Activated T-cell treated with anti-CD3 and anti-CD28 coated beads, Interleukin-2, amount 50 U/mL, for 1 hour (primary cell): Measurements from ENCODE around the gene AQP6.

Experiments
- DNase-seq: peaks from one replicate; pipeline ENCODE4 v3.0.0-alpha.2; 2020

Gene AQP6, protein sequence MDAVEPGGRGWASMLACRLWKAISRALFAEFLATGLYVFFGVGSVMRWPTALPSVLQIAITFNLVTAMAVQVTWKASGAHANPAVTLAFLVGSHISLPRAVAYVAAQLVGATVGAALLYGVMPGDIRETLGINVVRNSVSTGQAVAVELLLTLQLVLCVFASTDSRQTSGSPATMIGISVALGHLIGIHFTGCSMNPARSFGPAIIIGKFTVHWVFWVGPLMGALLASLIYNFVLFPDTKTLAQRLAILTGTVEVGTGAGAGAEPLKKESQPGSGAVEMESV

DNA sequence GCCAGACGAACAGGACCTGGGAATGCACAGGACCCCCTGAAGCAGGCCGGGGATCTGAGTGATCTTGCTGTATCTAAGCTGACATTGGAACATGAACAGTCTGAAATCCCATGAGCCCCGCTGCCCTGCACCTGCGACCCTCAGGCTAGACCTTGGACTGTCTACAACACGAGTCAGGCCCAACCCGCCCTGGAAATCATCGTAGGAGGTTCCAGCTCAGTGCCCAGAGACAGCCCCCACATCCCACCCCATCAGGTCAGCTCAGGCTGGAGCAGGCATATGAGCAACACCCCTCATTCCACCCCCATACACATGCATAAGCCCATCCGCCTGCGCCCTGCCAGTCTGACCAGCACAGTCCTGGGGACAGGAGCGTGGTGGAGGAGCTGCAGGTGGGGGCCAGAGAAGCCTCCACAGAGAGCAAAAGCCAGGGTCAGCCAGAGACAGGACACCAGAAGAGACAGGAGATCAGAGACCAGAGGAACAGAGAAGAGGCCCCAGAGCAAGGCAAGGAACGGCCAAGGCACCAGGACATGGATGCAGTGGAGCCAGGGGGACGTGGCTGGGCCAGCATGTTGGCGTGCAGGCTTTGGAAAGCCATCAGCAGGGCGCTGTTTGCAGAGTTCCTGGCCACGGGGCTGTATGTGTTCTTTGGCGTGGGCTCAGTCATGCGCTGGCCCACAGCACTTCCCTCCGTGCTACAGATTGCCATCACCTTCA, at the start of gene AQP6:
Gene AQP6 (plus strand): TSS at position 307 of the 720 bp plus-strand sequence. CDS start 227 bp downstream, at position 534.
- no peak for DNase-seq

DNA sequence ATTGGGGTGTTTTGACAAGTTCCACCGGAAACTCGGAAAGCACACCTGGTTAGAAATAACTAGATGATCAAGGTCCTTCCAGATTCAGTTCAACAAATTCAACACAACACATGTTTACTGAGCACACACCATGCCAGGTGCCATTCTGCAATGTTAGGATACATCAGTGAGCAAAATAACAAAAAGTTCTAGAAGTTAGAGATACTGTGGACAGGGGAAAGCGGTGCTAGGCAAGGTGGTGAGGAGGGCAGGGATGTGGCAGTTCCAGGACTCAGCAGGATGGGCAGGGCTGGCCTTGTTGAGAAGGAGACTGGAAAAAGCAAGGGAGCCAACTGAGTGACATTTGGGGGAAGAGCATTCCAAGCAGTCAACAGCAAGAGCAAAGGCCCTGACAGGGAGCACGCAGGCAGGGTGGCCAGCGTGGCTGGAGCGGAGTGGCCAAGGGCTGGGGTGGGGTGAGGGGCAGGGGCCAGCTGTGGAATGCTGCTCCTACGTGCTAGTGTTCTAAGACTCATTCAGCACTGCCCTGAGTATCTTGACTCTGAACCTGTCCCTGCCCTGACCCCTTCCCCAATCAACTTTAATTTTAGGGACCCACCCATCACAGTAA, 49.6 kb upstream of the AQP6 start:
- no peak for DNase-seq

DNA sequence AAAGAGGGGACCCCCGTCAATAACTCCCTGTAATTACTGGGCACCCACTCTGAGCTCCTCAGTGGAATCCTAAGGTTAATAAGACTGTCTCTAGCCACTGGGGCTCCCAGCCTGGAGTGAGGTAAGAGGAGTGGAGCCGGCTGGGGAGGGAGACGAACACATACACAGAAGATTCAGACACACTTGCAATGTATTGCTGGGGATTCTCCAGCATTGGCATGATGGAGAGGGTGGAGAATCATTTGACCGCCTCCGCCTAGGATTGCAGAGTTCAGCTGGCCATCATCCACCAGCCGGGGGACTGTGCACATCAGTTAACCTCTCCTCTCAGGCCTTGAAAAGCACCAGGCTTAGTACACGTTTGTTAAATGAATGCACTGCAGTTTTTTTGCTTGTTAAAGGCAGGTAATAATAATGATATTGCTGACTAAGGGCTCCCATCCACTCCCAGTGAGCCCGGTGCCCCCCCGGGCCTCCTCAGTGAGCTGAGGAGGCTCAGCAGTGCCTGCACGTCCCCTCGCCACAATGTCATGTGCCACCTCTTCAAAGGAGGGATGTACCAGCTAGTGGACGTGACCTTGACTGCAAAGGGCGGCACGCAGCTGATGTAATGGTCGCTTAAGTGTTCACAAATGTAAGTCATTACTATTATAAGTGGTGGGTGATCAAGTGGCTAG, 48.7 kb upstream of the AQP6 start:
- DNase-seq = no peak

DNA sequence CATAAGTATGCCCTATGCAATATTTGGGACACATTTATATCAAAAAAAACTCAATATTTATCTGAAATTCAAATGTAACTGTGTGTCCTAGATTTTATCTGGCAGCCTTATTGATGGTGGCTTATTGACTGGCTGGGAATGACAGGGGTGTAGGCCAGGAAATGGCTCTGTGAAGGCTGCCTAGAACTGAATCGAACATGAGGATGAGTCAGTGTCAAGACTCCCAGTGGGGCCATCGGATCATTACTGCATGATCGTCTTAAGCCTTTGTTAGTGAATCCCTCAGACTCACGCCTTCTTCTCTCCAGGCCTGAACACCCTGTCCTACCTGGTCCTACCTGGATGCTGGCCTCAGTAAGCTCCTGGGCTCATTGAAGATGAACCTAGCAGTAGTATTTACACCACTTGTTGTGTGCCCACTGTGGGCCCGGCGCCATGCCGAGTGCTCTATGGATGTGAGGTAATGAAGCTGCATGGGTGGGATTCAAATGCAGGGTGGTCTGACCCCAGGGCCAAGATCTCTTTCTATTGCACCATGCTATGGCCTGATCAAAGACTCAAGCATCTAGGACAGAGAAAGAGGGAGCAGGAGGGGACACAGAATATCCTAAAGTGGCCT, 48.0 kb upstream of the AQP6 start:
- DNase-seq = no peak

DNA sequence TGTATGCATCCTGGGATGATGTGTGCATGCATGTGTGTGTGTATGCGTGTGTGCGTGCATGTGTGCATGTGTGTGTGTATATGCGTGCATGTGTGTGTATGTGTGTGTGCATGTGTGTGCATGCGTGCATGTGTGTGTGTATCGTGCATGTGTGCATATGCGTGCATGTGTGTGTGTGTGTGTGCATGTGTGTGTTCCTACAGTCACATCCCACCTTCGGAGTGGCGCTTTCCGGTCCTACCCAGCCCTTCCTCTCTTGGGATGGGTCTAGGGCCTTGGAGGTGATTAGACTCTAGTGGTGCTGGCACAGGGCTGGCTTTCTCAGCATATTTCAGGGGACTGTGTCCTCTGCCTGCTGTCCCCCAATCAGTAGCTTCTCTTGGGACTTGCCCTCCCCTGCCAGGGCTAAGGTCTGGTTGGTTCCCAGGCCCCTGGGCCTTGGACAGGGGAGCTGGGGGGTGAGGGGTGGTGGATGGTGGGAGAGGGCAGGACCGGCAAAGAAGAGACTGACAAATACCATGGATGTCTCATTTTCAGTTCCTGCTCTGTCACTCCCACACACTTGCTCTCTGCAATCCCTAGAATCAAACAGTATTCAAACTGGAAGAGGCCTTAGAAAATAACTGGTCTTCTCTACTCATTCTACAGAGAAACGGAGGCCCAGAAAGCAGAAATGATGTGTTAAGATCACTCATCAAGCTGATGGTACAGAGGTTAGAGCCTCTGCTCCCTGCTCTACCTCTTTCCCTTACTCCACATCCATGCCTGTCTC, 47.1 kb upstream of the AQP6 start:
- DNase-seq = no peak

DNA sequence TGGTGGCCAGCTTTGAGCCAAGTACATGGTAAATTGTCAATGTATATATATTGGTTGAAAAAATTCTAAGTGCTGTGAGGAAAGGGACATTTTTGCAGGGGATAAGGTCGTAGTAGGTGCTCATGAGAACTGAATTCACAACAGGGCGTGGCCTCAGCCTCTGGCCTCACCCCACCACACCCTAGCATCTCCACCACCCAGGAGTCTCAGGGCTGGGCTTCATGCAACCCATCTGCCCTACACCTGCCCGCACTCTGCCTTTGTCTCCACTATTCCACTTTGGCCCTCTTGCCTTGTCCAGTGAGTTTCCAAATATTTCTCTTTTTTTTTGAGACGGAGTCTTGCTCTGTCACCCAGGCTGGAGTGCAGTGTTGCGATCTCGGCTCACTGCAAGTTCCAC, 44.3 kb upstream of the AQP6 start:
- DNase-seq = no peak

DNA sequence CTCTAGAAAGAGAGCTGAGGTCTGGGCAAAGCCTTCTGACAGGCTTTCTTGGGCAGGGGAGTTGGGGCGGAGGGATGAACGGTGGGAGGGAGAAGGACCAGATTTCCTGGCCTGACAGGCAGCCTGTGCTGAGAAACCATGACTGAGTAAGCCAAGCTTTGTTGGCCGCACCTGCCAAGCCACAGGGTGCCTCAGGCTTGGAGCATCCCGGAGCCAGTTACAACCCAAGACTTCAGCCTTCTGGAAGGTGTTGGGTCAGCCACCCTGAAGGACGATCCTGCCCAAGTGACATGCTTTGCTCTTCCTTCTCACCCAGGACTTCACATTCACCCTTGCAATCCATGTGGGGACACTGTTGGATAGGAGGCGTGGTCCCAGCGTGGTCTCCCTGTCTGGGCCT, 43.2 kb upstream of the AQP6 start:
- no peak for DNase-seq

DNA sequence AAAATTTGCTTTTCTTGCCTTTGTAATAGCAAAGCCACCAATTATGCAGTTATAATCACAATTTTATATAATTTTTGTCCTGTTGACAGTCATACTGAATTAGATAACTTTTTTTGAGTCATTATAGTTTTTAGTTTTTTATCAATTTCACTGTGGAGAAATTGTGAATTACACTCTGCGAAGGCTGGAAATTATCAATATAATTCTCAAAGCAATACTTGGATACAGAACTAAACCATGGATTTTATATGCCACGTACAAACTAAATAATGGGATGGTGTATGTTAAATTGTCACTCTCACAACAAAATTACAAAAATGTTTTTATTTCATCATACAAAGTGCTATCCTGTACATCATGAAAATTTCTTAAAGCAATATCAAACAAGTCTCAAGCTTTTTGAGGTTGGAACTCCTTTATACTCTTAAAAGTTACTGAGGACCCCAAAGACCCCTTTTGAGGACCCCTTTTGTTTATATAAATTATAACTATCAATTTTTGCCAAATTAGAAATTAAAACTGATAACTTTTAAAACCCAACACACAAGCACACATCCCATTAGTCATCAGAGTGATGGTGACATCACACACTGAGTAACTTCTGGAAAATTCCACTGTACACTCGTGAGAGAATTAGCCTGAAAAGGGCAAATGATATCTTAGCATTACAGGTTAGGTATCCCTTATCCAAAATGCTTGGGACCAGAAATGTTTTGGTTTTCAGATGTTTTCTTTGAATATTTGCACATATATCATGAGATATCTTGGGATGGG, 42.0 kb upstream of the AQP6 start:
- no peak for DNase-seq

DNA sequence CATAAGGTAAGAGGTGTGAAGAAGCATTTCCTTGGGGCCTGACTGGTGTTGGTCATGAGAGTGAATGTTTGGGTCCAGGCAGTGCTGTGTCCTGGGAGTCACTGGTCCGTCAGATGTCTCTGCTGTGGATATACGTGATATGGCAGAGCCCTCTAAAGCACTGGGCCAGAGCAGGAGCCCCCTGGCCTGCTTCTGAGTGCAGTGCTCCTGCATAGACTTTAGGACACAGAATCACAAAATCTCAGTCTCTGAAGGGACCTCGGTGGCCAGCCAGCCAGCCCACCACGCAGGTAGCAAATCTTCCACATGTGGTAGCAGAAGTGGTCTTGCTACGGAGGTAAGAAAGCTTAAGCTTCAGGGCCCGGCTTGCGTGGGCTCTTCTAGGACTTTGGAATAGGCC, 40.7 kb upstream of the AQP6 start:
- no peak for DNase-seq

DNA sequence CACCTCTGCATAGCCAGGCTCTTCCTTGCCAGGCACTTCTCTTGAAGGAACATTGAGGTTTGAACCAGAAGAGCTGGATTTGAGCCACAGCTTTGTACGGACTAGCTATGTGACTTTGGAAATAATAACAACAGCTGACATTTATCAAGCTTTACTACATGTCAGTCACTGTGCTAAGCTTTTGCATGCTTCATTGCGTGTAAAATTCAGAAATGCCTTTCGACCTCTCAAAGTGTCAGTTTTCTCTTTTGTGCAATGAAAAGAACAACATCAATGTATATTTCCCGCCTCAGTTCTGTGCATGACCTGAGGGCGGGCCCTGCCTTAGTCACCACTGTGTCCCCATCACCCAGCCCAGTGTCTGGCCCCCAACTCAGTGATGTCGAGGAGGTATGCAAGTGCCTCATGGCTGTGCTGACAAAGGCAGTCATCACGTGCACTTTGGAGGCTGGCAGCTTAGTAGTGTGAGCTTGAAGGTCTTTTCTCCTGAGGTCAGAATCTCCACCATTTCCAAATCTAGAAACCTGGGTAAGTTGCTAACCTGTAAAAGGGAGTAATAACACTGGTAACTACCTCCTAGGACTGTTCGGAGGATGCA, 40.1 kb upstream of the AQP6 start:
- DNase-seq = no peak

DNA sequence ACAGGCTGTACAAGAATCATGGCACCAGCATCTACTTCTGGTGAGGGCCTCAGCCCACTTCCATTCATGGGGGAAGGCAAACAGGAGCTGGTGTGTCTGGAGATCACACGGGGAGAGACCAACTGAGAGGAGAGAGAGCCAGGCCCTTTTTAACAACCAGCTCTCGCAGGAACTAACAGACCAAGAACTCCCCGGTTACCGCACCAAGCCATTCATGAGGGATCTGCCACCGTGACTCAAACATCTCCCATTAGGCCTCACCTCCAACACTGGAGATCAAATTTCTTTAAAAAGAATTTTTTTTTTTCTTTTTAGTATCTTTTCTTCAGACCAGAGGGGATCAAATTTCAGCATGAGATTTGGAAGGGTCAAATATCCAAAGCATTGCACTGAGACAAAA, 39.0 kb upstream of the AQP6 start:
- no peak for DNase-seq

DNA sequence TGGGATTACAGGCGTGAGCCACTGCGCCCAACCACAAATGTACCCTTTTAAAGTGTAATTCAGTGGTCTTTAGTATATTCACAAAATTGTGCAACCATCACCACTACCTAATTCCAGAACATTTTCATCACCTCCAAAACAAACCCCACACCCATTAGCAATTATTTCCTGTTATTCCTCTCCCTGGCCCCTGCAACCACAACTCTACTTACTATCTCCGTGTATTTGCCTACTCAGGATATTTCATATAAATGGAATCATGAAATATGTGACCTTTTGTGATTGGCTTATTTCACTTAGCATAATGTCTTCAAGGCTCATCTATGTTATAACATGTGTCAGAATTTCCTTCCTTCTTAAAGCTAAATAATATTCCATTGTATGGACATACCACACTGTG, 38.2 kb upstream of the AQP6 start:
- DNase-seq = no peak

DNA sequence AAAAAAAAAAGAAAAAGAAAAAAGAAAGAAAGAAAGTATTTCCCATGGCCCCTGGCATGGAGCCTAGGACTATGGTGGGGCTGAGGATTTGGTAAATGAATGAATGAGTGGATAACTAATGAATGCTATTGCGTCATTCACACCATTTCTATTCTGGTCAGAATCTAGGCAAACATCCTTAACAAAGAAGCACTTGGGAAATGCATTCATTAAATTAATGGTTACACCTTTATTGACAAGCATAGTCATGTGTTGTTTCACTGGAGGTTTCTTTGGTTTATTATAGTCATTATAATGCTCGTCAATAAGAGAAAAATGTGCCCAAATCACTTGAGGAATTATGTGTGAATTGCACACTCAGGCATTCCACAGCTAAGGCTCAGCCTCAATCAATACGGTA, 35.8 kb upstream of the AQP6 start:
- DNase-seq = no peak

DNA sequence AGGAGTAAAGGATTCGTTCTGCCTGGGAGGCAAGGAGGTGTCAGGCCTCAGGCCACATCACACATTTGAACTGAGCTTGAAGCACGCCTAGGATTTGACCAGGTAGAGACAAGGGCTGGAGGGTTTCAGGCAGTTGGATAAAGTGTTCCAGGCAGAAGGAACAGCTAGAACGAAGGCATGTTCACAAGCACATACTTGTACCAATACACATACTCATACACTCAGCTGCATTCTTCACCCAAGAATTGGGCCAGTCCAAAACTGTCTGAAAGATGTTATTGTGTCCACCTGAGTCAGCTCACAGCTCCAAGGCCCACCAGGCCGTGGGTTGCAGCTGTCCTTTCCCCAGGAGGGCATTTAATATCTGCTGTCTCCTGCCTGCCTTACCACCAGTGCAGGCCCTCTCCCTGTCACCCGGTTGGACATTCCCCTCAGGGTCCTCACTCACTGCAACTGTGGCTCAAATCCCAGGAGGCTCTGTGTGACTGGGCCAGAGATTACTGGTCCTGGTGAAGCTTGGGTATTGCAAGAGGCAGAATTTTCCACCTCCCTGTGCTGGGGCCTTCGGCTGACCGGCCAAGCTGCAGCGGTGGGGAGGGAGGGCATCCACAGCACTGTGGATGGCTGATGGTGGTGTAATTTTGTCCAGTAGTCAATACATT, 35.0 kb upstream of the AQP6 start:
- no peak for DNase-seq

DNA sequence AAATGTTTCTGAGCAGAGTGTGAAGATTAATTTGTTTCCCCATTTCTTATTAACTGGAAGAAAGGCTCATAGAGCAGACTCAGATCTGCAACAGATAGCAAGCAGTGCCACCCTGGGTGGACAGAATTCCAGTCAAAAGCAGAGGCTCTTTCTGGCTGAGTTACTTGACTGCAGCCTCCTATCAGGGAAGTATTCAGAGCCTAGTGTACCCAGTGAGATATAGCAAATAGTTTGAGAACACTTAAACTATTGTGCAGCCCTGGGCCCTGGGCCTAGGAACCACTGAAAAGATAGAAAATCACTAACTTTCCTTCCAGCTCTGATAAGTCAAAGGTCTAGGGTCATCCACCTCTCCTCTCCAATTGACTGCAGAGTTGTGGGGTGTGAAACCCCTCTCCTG, 33.4 kb upstream of the AQP6 start:
- DNase-seq = no peak

DNA sequence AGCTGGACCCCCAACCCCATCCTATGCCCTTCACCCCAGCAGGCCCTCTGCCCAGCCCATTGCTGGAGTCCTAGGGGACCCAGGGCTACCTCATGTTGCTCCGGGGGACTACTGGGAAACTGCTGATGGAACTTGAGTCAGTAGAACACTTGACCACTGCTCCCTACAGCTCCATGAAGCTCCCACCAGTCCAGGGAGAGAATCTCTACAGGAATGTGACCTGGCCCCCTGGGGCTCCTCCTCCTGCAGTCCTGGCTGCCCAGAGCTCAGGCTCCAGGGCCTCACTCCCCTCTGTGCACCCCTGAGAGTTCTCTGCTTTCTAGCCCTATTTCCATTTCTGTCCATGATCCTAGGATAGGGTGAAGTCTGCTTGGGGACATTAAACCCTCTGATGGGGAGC, 33.0 kb upstream of the AQP6 start:
- no peak for DNase-seq

DNA sequence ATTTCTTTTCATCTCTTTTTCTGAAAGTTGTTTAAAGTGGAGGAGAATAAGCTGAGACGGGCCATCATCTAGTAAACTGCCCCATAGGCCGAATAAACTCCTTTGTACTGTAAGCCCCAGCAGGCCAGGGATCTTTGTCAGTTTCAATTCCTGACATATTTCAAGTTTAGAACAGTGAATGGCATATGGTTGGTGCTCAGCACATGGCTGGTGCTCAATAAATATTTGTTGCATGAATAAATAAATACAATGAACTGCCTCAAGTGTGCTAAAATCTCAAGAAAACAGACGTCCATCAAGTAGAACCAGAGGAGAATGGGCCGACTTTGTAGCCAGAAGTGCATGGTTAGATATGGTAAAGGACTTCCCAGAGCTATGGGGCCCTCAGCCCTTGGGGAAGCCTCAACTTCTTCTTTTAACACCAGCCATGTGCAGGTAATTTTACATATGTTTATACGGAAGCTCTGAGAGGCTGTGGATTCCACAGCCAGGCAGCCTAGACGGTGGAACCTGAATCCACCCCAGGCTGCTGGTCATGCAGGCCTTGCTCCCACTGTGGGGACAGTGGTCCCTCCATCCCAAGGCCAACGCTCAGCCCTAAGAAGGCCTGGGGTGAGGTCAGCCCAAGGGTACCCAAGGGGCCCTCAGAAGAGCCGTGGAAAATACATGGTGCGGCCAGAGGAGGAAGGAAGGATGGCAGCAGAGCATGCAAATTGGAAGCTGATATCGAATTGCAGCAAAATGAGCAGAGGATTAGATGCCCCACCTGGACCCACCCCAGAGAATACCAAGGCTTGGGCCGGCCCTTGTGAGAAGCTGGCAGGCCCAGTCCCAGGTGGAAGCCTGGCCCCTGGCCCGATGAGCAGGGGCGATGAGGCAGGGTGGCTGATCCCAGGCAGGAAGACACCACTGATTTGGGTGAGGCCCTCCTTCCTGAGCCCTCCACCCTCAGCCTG, 30.9 kb upstream of the AQP6 start:
- no peak for DNase-seq

DNA sequence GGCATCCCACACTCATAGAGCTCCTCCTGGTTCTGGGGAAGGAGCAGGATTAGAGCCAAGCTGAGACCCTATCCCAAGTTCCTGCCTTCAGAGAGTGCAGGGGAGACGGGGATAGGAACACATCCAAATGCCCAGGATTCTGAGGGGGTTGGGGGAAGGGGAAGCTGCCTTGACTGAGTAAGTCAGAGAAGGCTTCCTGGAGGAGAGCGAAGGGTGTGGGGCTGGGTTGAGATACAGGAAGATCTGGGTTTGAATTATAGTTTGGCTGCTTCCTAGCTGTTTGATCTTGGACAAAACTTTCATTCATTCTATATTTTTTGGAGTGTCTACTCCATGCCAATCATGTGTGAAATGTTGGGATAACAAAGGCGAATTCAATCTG, 30.2 kb upstream of the AQP6 start:
- DNase-seq = no peak

DNA sequence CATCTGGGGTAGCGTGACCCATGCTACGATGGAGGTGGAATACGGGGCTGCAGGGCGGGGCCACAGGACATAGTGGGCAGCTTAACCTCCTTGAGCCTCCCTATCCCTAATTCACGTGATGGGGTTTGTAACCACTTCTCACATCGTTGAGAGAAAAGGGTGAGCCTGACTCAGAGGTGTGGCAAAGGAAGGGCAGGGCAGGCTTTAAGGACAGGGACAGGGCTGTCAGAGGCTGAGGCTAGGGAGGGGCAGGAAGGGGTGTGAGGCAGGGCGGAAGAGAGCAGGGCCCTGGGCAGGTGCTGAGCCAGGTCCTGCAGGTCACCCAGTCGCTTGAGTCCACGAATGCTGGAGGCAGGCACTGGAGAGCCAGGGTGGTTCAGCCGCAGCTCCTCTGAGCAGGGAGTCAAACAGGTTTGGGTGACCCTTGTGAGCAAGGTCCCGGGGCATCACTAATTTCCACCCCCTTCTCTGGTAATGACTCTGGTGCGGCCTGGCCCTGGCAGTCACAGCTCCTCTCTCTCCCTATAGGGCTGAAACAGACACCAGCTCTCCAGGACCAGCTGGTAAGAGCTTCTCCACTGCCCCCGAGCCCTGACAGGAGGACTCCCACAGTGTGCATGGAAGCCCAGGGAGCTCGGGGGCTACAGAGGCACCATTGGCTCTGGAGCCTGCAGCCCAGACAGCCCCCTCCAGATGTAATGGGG, 29.7 kb upstream of the AQP6 start:
- no peak for DNase-seq
